ENCODE measurements around the gene ARHGAP35.
"Not testable (repeated sequence)": the region's sequence is repeated elsewhere in the genome, so short reads cannot be mapped to it uniquely, and the experiment has no call there.

The ARHGAP35 gene

DNA sequence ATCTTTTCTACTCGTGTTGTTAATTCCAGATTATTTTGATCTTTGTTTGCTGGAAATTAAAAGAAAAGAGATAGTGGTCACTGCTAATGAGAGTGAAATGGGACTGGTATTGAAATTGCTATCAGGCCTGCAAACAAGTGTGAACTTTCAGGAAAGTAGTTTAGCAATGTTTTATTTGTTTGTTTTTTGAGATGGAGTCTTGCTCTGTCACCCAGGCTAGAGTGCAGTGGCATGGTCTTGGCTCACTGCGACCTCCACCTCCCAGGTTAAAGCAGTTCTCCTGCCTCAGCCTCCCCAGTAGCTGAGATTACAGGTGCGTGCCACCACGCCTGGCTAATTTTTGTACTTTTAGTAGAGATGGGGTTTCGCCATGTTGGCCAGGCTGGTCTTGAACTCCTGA, 10.4 kb downstream of the ARHGAP35 start:
- DNase-seq: not testable (repeated sequence)

- no peak for DNase-seq
Observed at GRCh38 chr19:46872967-46873366, 12.2 kb downstream of the ARHGAP35 start.

- DNase-seq: no peak
Observed at GRCh38 chr19:46875234-46875633, 14.4 kb downstream of the ARHGAP35 start.

GRCh38 chr19:46875657-46876056, 14.9 kb downstream of the ARHGAP35 start:
- DNase-seq: no peak

DNA sequence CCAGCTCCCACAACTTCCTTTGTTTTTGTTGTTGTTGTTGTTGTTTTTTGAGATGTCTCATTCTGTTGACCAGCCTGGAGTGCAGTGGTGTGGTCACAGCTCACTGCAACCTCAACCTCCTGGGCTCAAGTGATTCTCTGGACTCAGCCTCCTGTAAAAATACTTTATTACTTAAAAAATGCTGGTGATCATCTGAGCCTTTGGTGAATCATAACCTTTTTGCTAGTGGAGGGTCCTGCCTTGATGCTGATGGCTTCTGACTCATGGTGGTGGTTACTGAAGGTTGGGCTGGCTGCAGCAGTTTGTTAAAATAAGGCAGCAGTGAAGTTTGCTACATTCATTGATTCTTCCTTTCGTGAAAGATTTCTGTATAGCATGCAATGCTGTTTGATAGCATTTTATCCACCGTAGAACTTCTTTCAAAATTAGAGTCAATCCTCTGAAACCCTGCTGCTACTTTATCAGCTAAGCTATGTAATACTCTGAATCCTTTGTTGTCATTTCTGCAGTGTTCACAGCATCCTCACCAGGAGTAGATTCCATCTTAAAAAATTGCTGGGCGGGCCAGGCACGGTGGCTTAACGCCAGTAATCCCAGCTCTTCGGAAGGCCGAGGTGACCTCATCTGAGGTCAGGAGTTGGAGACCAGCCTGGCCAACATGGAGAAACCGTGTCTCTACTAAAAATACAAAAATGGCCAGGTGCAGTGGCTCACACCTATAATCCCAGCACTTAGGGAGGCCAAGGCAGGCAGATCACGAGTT, 18.0 kb downstream of the ARHGAP35 start:
- no peak for DNase-seq

GRCh38 chr19:46880431-46880830, 19.6 kb downstream of the ARHGAP35 start:
- DNase-seq: no peak

DNA sequence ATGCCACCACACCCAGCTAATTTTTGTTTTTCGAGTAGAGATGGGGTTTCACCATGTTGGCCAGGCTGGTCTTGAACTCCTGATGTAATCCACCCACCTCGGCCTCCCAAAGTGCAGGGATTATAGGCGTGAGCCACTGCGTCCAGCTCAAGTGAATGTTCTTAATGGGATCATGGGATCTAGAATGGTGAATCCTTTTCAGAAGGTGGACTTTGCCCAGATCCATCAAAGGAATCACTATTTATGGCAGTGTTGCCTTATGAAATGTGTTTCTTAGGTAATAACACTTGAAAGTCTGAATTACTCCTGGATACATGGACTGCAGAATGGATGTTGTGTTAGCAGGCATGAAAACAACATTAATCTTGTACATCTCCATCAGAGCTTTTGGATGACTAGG, 20.3 kb downstream of the ARHGAP35 start:
- no peak for DNase-seq

- DNase-seq: no peak
Observed at GRCh38 chr19:46882034-46882433, 21.2 kb downstream of the ARHGAP35 start.

DNA sequence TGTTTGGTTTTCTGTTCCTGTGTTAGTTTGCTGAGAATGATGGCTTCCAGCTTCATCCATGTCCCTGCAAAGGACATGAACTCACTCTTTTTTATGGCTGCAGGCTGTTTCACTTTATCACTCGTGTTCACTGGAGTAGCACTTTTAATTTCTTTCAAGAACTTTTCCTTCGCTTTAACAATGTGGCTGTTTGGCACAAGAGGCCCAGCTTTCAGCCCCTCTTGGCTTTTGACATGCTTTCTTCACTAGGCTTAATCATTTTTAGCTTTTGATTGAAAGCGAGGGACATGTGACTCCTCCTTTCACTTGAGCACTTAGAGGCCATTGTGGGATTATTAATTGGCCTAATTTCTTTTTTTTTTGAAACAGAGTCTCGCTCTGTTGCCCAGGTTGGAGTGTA, 22.0 kb downstream of the ARHGAP35 start:
- not testable (repeated sequence) for DNase-seq

DNA sequence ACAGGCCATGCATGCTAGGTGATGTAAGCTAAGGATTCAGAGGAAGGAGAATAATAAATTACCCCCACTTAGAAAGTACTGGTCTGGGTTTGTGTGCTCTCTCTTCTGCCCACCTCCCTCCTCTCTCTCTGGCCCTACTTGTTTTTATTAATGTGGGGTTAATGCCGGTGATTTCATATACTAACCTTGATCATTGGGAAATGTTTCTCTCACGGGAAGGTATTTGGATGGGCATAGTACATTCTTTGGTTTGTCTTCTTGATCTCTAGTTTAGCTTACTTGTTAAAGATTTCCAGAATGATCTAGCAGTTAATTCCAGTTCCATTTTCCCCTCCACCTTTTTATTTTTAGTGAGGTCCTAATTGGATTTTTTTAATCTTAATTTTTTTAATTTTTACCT, 24.6 kb downstream of the ARHGAP35 start:
- DNase-seq: no peak

- no peak for DNase-seq
Observed at GRCh38 chr19:46886546-46887239, 25.9 kb downstream of the ARHGAP35 start.

GRCh38 chr19:46887240-46887782, 26.5 kb downstream of the ARHGAP35 start:
- no peak for DNase-seq

DNA sequence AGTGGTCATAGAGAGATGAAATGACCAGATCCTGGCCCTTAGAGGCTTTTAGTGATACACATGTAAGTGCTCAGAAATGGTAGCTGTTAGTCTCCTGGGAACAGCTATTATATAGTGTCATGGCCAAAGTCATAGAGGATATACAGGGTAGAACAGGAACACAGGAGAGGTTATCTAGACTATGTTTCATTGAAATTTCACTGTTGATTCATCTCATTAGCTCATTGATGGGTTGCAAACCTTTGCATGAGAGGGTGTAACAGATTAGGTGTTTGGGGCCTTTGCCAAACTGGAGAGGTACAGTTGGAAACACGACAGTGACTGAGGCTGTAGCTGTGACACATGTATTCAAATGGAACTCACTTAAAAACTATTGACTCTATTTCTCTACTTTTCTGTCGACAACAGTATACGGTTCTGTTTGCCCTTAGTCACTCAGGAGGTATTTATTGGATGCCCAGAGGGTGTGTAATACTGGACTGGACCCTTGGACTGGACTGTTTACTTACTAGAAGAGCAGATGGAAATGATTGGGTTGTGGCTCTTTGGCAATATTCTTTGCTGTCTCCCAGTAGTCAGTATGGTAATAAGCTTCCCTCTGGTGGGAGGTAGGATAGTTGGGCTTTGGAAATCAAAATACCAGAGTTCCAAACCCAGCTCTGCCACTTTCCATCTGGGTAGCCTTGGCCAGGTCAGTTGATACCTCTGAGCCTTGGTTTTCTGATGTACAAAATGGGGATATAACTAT, 29.8 kb downstream of the ARHGAP35 start:
- DNase-seq: no peak

DNA sequence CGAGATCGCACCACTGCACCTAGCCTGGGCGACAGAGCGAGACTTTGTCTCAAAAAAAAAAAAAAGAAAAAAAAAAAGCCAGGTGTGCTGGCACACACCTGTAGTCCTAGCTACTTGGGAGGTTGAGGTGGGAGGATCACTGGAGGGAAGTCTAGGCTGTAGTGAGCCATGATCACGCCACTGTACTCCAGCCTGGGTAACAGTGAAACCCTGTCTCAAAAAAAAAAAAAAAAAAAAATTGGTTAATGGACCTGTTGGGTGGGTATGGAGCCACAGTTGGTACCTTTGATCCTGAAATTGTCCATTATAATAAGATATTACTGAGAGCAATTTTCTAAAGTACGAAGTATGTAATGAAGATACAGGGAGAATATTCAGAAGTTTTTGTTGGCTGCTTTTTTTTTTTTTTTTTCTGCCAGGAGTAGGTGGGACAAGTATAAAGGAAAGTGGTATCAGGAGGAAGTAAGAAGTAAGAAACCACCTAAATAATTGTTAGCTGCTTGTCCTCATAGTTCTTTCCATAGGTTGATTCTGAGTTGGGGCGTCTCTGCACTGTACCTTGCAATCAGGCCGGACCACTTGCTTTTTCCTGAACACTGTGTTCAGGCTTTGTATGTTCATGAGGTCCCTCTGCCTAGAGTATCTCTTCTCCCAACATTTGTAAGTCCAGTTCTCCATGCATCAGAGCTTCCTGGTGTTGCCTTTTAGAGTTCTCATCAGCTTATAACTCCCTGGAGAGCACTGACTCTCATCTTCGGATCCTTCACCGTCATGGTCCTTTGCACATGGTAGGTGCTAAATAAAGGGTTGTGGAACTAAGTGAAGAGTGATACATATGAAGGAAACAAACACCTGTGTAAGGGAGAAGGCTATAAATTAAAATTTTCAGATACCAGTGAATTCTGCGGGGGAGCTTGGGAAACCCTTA, 31.7 kb downstream of the ARHGAP35 start:
- DNase-seq: peak in 1 of 3 experiments; percentile 94

DNA sequence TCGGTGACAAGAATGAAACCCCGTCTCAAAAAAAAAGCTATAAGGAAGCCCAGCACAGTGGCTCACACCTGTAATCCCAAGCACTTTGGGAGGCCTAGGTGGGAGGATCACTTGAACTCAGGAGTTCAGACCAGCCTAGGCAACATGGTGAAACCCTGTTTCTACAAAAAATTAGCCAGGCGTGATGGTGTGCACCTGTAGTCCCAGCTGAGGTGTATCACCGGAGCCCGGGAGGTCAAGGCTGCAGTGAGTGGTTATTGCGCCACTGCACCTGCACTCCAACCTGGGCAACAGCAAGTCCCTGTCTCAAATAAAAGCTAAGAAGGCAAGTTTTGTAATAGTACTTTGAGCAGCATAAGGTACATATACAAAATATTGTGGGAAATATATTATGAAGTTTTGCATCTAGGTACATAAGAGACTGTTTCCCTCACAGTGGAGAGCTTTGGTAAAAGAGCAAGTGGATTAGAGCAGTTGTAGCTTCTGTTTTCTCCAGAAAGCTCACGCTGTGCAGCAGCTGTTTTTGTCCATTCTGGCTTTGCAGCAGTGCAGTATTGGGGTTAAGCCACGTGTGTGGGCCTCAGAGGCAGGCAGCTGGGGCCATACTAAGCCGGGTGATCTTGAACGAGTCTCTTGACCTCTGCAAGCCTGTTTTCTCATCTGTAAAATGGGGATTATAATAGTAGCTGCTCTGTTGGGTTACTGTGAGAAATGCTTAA, 35.4 kb downstream of the ARHGAP35 start:
- peak in 1 of 3 experiments; percentile 20 for DNase-seq

- DNase-seq: no peak
Observed at GRCh38 chr19:46898731-46899130, 37.9 kb downstream of the ARHGAP35 start.

GRCh38 chr19:46900341-46900740, 39.5 kb downstream of the ARHGAP35 start:
- no peak for DNase-seq

DNA sequence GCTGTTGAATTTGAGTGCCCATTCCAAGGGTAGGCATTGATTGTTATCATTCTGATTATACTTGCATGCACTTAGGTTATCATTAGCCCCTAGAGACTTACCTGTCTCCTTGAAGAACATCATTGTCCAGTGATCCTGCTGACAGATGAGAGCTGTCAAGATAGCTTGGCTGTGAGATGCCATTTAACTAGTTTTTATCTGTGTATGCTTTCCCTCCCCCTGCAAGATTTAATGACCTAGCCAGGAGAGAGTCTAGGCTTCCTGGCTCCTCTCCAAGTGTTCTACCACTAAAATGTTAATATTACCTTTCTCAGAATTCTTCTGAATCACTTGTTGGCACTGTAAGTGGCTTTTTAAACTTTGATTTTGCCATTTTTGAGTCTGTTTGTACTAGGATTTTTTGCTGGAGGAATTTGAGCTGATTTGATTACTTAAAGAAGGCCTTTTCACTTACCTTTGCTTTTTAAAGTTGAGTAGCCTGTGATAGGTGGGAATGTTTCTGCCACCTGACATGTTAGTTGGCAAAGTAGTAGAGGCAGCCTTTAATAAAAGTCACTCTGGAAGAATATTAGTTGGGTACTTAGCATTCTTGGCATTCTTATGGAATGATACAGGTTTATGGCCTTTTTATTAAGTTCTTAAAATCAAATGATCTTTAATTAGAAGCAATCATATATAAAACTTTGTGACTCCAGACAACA, 41.1 kb downstream of the ARHGAP35 start:
- peak in 2 of 3 experiments; percentile 25 to 45 for DNase-seq

GRCh38 chr19:46902402-46902766, 41.6 kb downstream of the ARHGAP35 start:
- DNase-seq: no peak

DNA sequence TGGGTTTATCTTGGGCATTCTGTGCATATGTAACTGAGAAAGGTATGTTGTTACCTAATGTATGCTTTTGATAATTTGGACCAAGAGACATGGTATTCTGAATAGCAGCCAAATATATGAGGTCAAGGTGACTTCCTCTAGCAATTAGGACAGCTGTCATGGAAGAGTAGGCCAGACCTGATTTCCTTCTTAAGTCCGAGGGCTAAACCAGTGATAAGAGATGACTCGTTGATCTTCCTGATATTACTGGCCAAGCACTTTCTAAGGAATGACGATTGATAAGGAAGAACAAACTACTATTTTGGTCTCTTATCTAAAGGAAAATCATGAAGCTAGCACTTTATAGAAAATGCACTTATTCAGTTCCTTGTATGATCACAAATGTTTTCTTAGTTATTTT, 42.7 kb downstream of the ARHGAP35 start:
- DNase-seq: no peak
